Neuronal stem cell (in vitro differentiated cells): ENCODE measurements around the gene SLC35G2.

ENCODE experiments used
- DNase-seq: peaks from one replicate; pipeline ENCODE4 v3.0.0-alpha.2; 2013; ENCODE audit warnings: low spot score
- H2AFZ ChIP-seq: one replicate; pipeline ENCODE4 v1.6.1; 2013; ENCODE audit warnings: mild to moderate bottlenecking, low read length, inconsistent platforms
- H2AK5ac ChIP-seq: 2 replicates; pipeline ENCODE4 v1.6.1; 2013; ENCODE audit warnings: low read depth, mild to moderate bottlenecking, inconsistent platforms, low read length, moderate library complexity, mixed read lengths
- H2BK120ac ChIP-seq: 2 replicates; pipeline ENCODE4 v1.6.1; 2013; ENCODE audit warnings: low read depth, mild to moderate bottlenecking, inconsistent platforms, low read length, moderate library complexity, mixed read lengths
- H2BK12ac ChIP-seq: one replicate; pipeline ENCODE4 v1.6.1; 2013; ENCODE audit warnings: low read length, inconsistent platforms
- H2BK15ac ChIP-seq: 2 replicates; pipeline ENCODE4 v1.6.1; 2013; ENCODE audit warnings: mild to moderate bottlenecking, low read length, inconsistent platforms, mixed read lengths
- H2BK5ac ChIP-seq: one replicate; pipeline ENCODE4 v1.6.1; 2013; ENCODE audit warnings: inconsistent platforms, mild to moderate bottlenecking, low read length, moderate library complexity
- H3K14ac ChIP-seq: one replicate; pipeline ENCODE4 v1.6.1; 2013; ENCODE audit warnings: low read length, inconsistent platforms
- H3K18ac ChIP-seq: 2 replicates; pipeline ENCODE4 v1.6.1; 2013; ENCODE audit warnings: low read length, inconsistent platforms
- H3K23ac ChIP-seq: 2 replicates; pipeline ENCODE4 v1.6.1; 2013; ENCODE audit warnings: low read depth, mild to moderate bottlenecking, mixed read lengths, low read length, inconsistent platforms; ENCODE audit not compliant: poor library complexity
- H3K27ac ChIP-seq: replicated peaks from 3 replicates; pipeline ENCODE4 v1.5.1; 2013; ENCODE audit warnings: low read length, inconsistent platforms
- H3K27me3 ChIP-seq, 3 experiments: 2 replicates each; pipeline ENCODE4 v1.6.1; 2013; ENCODE audit warnings: low read length in 3 of 3, mild to moderate bottlenecking in 2 of 3, inconsistent platforms in 1 of 3, low read depth in 1 of 3, mixed read lengths in 1 of 3, moderate library complexity in 1 of 3; ENCODE audit not compliant: control insufficient read depth in 3 of 3, insufficient read depth in 3 of 3
- H3K36me3 ChIP-seq, 2 donors: replicated peaks in 1 of 2; 2 replicates each; pipeline ENCODE4 v1.6.1; 2013; ENCODE audit warnings: low read length in 2 of 2; ENCODE audit not compliant: control insufficient read depth in 2 of 2, insufficient read depth in 2 of 2
- H3K4ac ChIP-seq: 2 replicates; pipeline ENCODE4 v1.6.1; 2013; ENCODE audit warnings: inconsistent platforms, mild to moderate bottlenecking, low read length, moderate library complexity
- H3K4me1 ChIP-seq, 2 donors: 1 replicate in 1 of 2; 2 replicates in 1 of 2; pipeline ENCODE4 v1.6.1; 2013; ENCODE audit warnings: low read length in 2 of 2, low read depth in 1 of 2; ENCODE audit not compliant: control insufficient read depth in 2 of 2, insufficient read depth in 1 of 2
- H3K4me2 ChIP-seq: one replicate; pipeline ENCODE4 v1.6.1; 2013; ENCODE audit warnings: mild to moderate bottlenecking, low read length, inconsistent platforms; ENCODE audit not compliant: insufficient read depth, poor library complexity, severe bottlenecking
- H3K4me3 ChIP-seq, 2 donors: 2 replicates each; pipeline ENCODE4 v1.5.1; 2013; ENCODE audit warnings: low read length in 2 of 2, mild to moderate bottlenecking in 2 of 2, inconsistent platforms in 1 of 2, moderate library complexity in 1 of 2
- H3K79me1 ChIP-seq: one replicate; pipeline ENCODE4 v1.6.1; 2013; ENCODE audit warnings: low read depth, mild to moderate bottlenecking, inconsistent platforms, low read length, moderate library complexity
- H3K9ac ChIP-seq: one replicate; pipeline ENCODE4 v1.6.1; 2013; ENCODE audit warnings: mild to moderate bottlenecking, low read depth, low read length, inconsistent platforms; ENCODE audit not compliant: poor library complexity
- H3K9me3 ChIP-seq, 2 donors: replicated peaks in 1 of 2; 2 replicates each; pipeline versions ENCODE3 to v1.6.1; 2013; ENCODE audit warnings: low read length in 2 of 2, mild to moderate bottlenecking in 2 of 2, inconsistent platforms in 1 of 2, low read depth in 1 of 2, mixed read lengths in 1 of 2, moderate library complexity in 1 of 2; ENCODE audit not compliant: control insufficient read depth in 2 of 2, insufficient read depth in 1 of 2
- H4K8ac ChIP-seq: one replicate; pipeline ENCODE4 v1.6.1; 2013; ENCODE audit warnings: low read depth, mild to moderate bottlenecking, inconsistent platforms, low read length, moderate library complexity
- H4K91ac ChIP-seq: one replicate; pipeline ENCODE4 v1.6.1; 2013; ENCODE audit warnings: low read length, low read depth, mild to moderate bottlenecking, inconsistent platforms; ENCODE audit not compliant: poor library complexity
- WGBS, 2 donors: extraction: QIAGEN DNeasy Blood & Tissue Kit; methylation state at CpG; one replicate each; pipeline ENCODE4 v1.1.7; 2013; ENCODE audit warnings: missing lambda C conversion rate in 2 of 2, mixed read lengths in 1 of 2; ENCODE audit not compliant: insufficient read length in 2 of 2, insufficient replicate concordance in 1 of 2; ENCODE audit errors: extremely low coverage in 2 of 2; 5-methylcytosine and 5-hydroxymethylcytosine counted together

The SLC35G2 gene

GRCh38 chr3:136838641-136839555 lies 20.0 kb downstream of the SLC35G2 start:
- Histone ChIP-seq H4K8ac (no peak overlapping the region), H3K36me3 (peaks cover 0 to 60% of the 10 kb centered on the region in 2 donors), H3K4ac (no peak overlapping the region), H4K91ac (no peak overlapping the region), H2BK15ac (no peak overlapping the region), H3K9me3 (peaks cover 0 to 4% of the 10 kb centered on the region in 2 donors), H3K4me1 (peaks cover 0 to 6% of the 10 kb centered on the region in 2 donors), H3K18ac (no peak overlapping the region), H2BK120ac (no peak overlapping the region), H2AK5ac (no peak overlapping the region), H2BK5ac (no peak overlapping the region), H3K14ac (no peak overlapping the region), H3K4me2 (no peak overlapping the region), H3K79me1 (no peaks in the 10 kb centered on the region), H3K27ac (no peak overlapping the region), H2AFZ (no peak overlapping the region), H3K9ac (no peak overlapping the region), H2BK12ac (no peak overlapping the region), H3K23ac (no peak overlapping the region), H3K4me3 (no peak overlapping the region), H3K27me3 (no peaks in the 10 kb centered on the region)
- no CpG with 5 or more reads among the region's 1 CpG for WGBS, 2 donors
- no peak for DNase-seq

GRCh38 chr3:136839556-136839931 lies 20.6 kb downstream of the SLC35G2 start:
- Histone ChIP-seq H3K4me2 (no peak overlapping the region), H3K18ac (no peak overlapping the region), H2AK5ac (no peak overlapping the region), H3K36me3 (peaks cover 0 to 63% of the 10 kb centered on the region in 2 donors), H3K9me3 (peaks cover 0 to 4% of the 10 kb centered on the region in 2 donors), H2AFZ (no peak overlapping the region), H4K8ac (no peak overlapping the region), H3K27me3 (no peaks in the 10 kb centered on the region), H4K91ac (no peak overlapping the region), H3K79me1 (no peaks in the 10 kb centered on the region), H2BK12ac (no peak overlapping the region), H3K4me3 (no peak overlapping the region), H3K27ac (no peak overlapping the region), H3K23ac (no peak overlapping the region), H3K4me1 (peaks cover 0 to 6% of the 10 kb centered on the region in 2 donors), H3K4ac (no peak overlapping the region), H2BK120ac (no peak overlapping the region), H3K9ac (no peak overlapping the region), H3K14ac (no peak overlapping the region), H2BK15ac (no peak overlapping the region), H2BK5ac (no peak overlapping the region)
- no peak for DNase-seq

- H3K9ac ChIP-seq: no peak overlapping the region
- no peak overlapping the region for H3K14ac ChIP-seq
- H3K79me1 ChIP-seq: no peaks in the 10 kb centered on the region
- H3K27me3 ChIP-seq: no peaks in the 10 kb centered on the region
- no peak overlapping the region for H4K8ac ChIP-seq
- H3K4me3 ChIP-seq: no peak overlapping the region
- H2BK12ac ChIP-seq: no peak overlapping the region
- no peak overlapping the region for H2AK5ac ChIP-seq
- peaks cover 0 to 70% of the 10 kb centered on the region in 2 donors for H3K36me3 ChIP-seq
- no peak for DNase-seq
- peaks cover 0 to 6% of the 10 kb centered on the region in 2 donors for H3K4me1 ChIP-seq
- H3K18ac ChIP-seq: no peak overlapping the region
- no peak overlapping the region for H4K91ac ChIP-seq
- no peak overlapping the region for H3K23ac ChIP-seq
- no peak overlapping the region for H2BK5ac ChIP-seq
- no CpG with 5 or more reads among the region's 2 CpGs for WGBS, 2 donors
- no peak overlapping the region for H3K4me2 ChIP-seq
- no peak overlapping the region for H3K4ac ChIP-seq
- H3K9me3 ChIP-seq: peaks cover 0 to 4% of the 10 kb centered on the region in 2 donors
- no peak overlapping the region for H2BK120ac ChIP-seq
- H2AFZ ChIP-seq: no peak overlapping the region
- no peak overlapping the region for H3K27ac ChIP-seq
- H2BK15ac ChIP-seq: no peak overlapping the region
Measured at GRCh38 chr3:136840252-136840651, 21.3 kb downstream of the SLC35G2 start.

DNA sequence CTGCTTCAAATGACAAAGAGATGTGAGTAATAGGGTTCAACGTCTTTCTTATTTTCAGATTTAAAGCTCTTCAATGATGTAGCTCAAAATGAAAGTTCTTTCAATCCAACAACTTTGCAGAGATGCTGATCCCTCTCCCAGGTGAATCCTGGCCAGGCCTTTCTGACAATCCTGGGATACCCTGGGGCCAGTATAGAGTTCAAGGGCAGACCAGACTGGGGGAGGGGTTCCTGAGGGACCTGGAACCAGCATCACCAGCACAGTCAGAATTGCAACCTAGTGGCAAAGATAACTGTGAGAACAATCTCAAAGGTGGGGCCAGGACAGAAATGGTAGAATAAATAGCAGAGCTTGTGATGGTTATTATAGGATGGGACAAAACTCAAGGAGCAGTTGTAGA lies 23.4 kb downstream of the SLC35G2 start:
- Histone ChIP-seq H3K27ac (no peak overlapping the region), H3K36me3 (peaks cover 2 to 69% of the 10 kb centered on the region in 2 donors), H3K79me1 (no peaks in the 10 kb centered on the region), H3K18ac (no peak overlapping the region), H3K9ac (no peak overlapping the region), H3K4me2 (no peak overlapping the region), H3K4ac (no peak overlapping the region), H4K91ac (no peak overlapping the region), H3K4me3 (no peak overlapping the region), H2AK5ac (no peak overlapping the region), H3K14ac (no peak overlapping the region), H2BK15ac (no peak overlapping the region), H3K23ac (no peak overlapping the region), H2BK12ac (no peak overlapping the region), H2BK120ac (no peak overlapping the region), H2BK5ac (no peak overlapping the region), H2AFZ (no peak overlapping the region), H3K27me3 (no peaks in the 10 kb centered on the region), H4K8ac (no peak overlapping the region), H3K4me1 (peaks cover 0 to 6% of the 10 kb centered on the region in 2 donors), H3K9me3 (peaks cover 0 to 4% of the 10 kb centered on the region in 2 donors)
- no CpG with 5 or more reads among the region's 1 CpG for WGBS, 2 donors
- DNase-seq: no peak
